Glutamatergic neuron (in vitro differentiated cells): ENCODE measurements around the gene RHBDF1. TPM values are rescaled to one million over a fixed set of nuclear protein-coding genes. Genes with fewer than 3 reads are reported as not detected.
"Not testable (repeated sequence)": the region's sequence is repeated elsewhere in the genome, so short reads cannot be mapped to it uniquely, and the experiment has no call there.

Experiments
- DNase-seq: peaks from one replicate; pipeline ENCODE4 v3.0.0; 2022
- H3K27ac Mint-ChIP-seq: one replicate; pipeline ENCODE4 v1.8.0; 2020; ENCODE audit warnings: mild to moderate bottlenecking, mixed read lengths, inconsistent platforms; ENCODE audit not compliant: unreplicated experiment
- H3K27me3 Mint-ChIP-seq: one replicate; pipeline ENCODE4 v1.8.0; 2020; ENCODE audit warnings: mild to moderate bottlenecking, moderate library complexity, mixed read lengths, inconsistent platforms; ENCODE audit not compliant: unreplicated experiment
- H3K36me3 Mint-ChIP-seq: one replicate; pipeline ENCODE4 v1.8.0; 2020; ENCODE audit warnings: mild to moderate bottlenecking, mixed read lengths, inconsistent platforms; ENCODE audit not compliant: unreplicated experiment
- H3K4me1 Mint-ChIP-seq: one replicate; pipeline ENCODE4 v1.8.0; 2020; ENCODE audit warnings: mild to moderate bottlenecking, low read depth, mixed read lengths, inconsistent platforms; ENCODE audit not compliant: unreplicated experiment
- H3K4me3 Mint-ChIP-seq: one replicate; pipeline ENCODE4 v1.8.0; 2020; ENCODE audit warnings: mild to moderate bottlenecking, mixed read lengths, inconsistent platforms; ENCODE audit not compliant: unreplicated experiment
- H3K9me3 Mint-ChIP-seq: one replicate; pipeline ENCODE4 v1.8.0; 2020; ENCODE audit warnings: mild to moderate bottlenecking, moderate library complexity, mixed read lengths, inconsistent platforms; ENCODE audit not compliant: unreplicated experiment
- total RNA-seq: library from RNA; stranded (reverse); fragmentation: NEBNext Ultra II Directional; extraction: Animal tissue kit (Norgen Biotek cat#: 25700); gene quantifications from one replicate; pipeline ENCODE4 v1.2.1, GENCODE V29; 2021; ENCODE audit not compliant: unreplicated experiment
- TF ChIP-seq, protein P1 (sequence below): fragments of 200-600 bp; sonication (generic); IDR thresholded peaks from one replicate; pipeline ENCODE4 v1.5.0; 2021; ENCODE audit not compliant: partially characterized antibody, unreplicated experiment

RHBDF1 gene
- total RNA-seq, 1 donor from 2014 or later, result 25.2 TPM

DNA sequence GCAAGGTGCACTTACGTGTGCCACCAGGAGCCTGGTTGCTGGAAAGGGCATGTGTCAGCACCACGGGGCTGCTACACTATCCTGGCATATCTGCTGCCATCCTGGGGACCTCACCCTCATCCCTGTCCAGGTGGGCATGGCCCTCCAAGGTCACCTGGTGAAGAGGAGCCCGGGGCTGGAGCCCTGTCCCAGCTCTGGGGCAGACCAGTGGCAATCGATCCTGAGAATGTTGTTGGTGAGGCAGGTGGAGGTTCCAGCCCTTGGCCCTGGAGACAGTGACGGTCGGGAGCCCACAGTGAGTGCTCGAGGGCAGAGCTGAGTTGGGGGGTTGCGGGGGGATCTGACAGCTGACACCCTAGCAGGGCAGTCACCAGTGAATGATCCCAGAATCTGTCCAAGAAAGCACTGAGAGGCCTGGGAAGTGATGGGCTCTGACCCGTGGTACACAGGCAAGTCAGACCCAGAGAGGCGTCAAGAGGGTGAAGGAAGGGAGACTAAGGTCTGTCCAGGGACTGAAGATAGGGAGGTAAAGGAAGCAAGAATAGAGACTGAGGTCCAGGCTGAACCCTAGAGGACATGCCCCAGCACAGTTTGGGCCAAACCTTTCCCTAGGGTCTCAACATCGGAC, 36.6 kb downstream of the RHBDF1 start:
- peaks cover 4% of the 10 kb centered on the region for H3K27me3 Mint-ChIP-seq
- H3K36me3 Mint-ChIP-seq, result no peaks in the 10 kb centered on the region
- no peak for DNase-seq
- peaks cover 9% of the 10 kb centered on the region for H3K9me3 Mint-ChIP-seq
- H3K27ac Mint-ChIP-seq, result no peak overlapping the region
- H3K4me1 Mint-ChIP-seq, result peaks cover 9% of the 10 kb centered on the region
- TF ChIP-seq, protein P1, sequence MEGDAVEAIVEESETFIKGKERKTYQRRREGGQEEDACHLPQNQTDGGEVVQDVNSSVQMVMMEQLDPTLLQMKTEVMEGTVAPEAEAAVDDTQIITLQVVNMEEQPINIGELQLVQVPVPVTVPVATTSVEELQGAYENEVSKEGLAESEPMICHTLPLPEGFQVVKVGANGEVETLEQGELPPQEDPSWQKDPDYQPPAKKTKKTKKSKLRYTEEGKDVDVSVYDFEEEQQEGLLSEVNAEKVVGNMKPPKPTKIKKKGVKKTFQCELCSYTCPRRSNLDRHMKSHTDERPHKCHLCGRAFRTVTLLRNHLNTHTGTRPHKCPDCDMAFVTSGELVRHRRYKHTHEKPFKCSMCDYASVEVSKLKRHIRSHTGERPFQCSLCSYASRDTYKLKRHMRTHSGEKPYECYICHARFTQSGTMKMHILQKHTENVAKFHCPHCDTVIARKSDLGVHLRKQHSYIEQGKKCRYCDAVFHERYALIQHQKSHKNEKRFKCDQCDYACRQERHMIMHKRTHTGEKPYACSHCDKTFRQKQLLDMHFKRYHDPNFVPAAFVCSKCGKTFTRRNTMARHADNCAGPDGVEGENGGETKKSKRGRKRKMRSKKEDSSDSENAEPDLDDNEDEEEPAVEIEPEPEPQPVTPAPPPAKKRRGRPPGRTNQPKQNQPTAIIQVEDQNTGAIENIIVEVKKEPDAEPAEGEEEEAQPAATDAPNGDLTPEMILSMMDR, result no peak
- no peak overlapping the region for H3K4me3 Mint-ChIP-seq

- no peak overlapping the region for H3K4me3 Mint-ChIP-seq
- TF ChIP-seq, protein P1, result no peak
- H3K36me3 Mint-ChIP-seq, result no peaks in the 10 kb centered on the region
- H3K27me3 Mint-ChIP-seq, result peaks cover 4% of the 10 kb centered on the region
- no peak overlapping the region for H3K27ac Mint-ChIP-seq
- peaks cover 9% of the 10 kb centered on the region for H3K4me1 Mint-ChIP-seq
- DNase-seq, result no peak
- peaks cover 9% of the 10 kb centered on the region for H3K9me3 Mint-ChIP-seq
Observed at GRCh38 chr16:35011-35677, 37.3 kb downstream of the RHBDF1 start.

- H3K27me3 Mint-ChIP-seq, result peaks cover 4% of the 10 kb centered on the region
- peak overlapping the region; percentile 37 for H3K4me3 Mint-ChIP-seq
- peaks cover 9% of the 10 kb centered on the region for H3K9me3 Mint-ChIP-seq
- H3K36me3 Mint-ChIP-seq, result no peaks in the 10 kb centered on the region
- H3K27ac Mint-ChIP-seq, result peak overlapping the region; percentile 33
- TF ChIP-seq, protein P1, result no peak
- H3K4me1 Mint-ChIP-seq, result peaks cover 9% of the 10 kb centered on the region
- DNase-seq, result no peak
Observed at GRCh38 chr16:34648-34987, 37.8 kb downstream of the RHBDF1 start.

DNA sequence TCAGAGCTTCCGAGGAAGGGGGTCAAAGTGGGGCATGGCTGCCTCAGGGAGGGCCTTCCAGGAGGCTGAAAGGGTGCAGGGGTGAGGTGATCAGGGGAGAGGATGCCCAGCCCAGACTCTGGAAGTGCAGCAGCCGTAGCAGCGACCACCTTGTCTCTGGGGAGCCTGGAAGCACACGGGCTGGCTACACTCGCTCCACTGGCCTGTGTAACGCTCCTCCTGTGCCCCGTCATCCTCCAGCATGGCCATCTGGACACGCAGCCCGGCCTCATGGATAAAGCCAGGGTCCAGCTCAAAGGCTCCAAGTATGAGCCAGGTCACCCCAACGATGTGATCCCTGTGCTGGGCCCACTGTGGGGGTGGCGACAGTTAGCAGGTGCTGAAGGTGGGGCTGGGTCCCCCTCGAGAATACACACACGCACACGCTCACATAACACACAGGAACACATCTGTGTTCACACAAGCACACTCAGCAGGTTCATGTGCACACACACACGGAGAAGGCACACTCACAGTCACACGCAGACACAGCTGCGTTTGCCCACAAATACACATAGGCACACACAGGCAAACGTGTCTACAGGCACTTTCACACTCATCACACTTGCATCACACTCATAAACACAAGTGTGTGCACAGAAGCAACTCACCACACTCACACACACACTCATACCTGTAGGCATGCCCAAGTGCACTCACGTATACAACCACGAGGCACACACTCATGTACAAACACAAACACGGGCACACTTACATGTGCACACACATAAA, 38.4 kb downstream of the RHBDF1 start:
- H3K4me3 Mint-ChIP-seq, result peak overlapping the region; percentile 11
- DNase-seq, result peak; percentile 40
- peaks cover 9% of the 10 kb centered on the region for H3K4me1 Mint-ChIP-seq
- H3K9me3 Mint-ChIP-seq, result peaks cover 9% of the 10 kb centered on the region
- TF ChIP-seq, protein P1, result no peak
- no peaks in the 10 kb centered on the region for H3K36me3 Mint-ChIP-seq
- peak overlapping the region; percentile 33 for H3K27ac Mint-ChIP-seq
- H3K27me3 Mint-ChIP-seq, result peaks cover 4% of the 10 kb centered on the region

GRCh38 chr16:33154-33876, 39.1 kb downstream of the RHBDF1 start:
- H3K4me1 Mint-ChIP-seq, H3K4me3 Mint-ChIP-seq: not testable (repeated sequence)

DNA sequence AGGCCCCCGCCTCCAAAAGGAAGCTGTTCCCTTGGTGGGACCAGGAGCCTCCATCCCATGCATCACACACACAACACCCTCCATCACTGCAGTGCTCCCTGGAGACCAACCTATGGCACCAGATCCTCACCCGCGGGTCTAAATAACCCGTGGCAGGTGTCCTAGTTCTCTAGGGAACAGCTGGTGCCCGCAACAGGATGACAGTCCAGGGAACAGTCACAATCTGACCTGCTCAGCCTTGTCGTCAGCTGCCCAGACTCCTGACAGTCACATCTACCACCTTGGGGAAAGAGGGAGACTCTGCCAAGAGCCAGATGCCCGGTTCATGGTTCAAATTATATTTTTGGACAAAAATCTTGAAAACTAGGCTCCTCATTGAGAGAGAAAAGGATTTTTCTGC, 41.8 kb downstream of the RHBDF1 start:
- not testable (repeated sequence) for H3K4me3 Mint-ChIP-seq, H3K4me1 Mint-ChIP-seq, H3K27ac Mint-ChIP-seq, H3K9me3 Mint-ChIP-seq, H3K36me3 Mint-ChIP-seq, H3K27me3 Mint-ChIP-seq, DNase-seq

More at GRCh38 chr16:33154-33876, 39.1 kb downstream of the RHBDF1 start:
- H3K36me3 Mint-ChIP-seq, H3K9me3 Mint-ChIP-seq, DNase-seq, H3K27ac Mint-ChIP-seq, H3K27me3 Mint-ChIP-seq: not testable (repeated sequence)

DNA sequence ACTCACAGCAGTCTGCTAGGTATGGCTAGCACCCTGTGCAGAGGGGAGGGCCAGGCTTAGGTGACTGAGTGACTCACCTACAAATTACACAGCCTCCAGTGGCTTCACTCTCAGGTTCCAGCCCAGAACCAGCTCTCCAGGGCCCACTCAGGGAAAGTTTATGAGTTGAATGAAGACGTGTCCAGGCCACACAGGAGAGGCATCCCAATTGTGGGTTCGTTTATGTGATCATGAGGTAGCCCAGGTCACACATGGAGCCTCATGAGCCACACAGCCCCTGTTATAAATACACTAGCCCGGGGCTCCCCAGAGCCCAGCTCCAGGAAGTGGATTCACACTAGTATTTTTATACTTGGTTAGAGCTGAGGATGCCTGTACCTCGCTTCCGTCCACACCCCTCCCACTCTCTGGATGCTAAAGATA, 46.5 kb downstream of the RHBDF1 start:
- H3K9me3 Mint-ChIP-seq, H3K4me3 Mint-ChIP-seq, H3K27me3 Mint-ChIP-seq, H3K36me3 Mint-ChIP-seq, H3K27ac Mint-ChIP-seq, H3K4me1 Mint-ChIP-seq, DNase-seq: not testable (repeated sequence)
